Dendritic cell treated with granulocyte-macrophage colony-stimulating factor and Interleukin-4, amounts not matched to agents 40 ng/mL and 50 ng/mL, for 4 days (primary cell): Measurements from ENCODE around the gene ZBP1.
A peak's percentile ranks its signal among the peaks of the same experiment; 100 is the strongest.
"Not testable (repeated sequence)": the region's sequence is repeated elsewhere in the genome, so short reads cannot be mapped to it uniquely, and the experiment has no call there.

Source experiments
- H3K27ac Mint-ChIP-seq: one replicate; pipeline ENCODE4 v1.8.0; 2022; ENCODE audit warnings: mild to moderate bottlenecking, mixed read lengths
- H3K27me3 Mint-ChIP-seq: one replicate; pipeline ENCODE4 v1.8.0; 2022; ENCODE audit warnings: mild to moderate bottlenecking, mixed read lengths
- H3K36me3 Mint-ChIP-seq: one replicate; pipeline ENCODE4 v1.8.0; 2022; ENCODE audit warnings: low read depth, mixed read lengths
- H3K4me1 Mint-ChIP-seq: one replicate; pipeline ENCODE4 v1.8.0; 2022; ENCODE audit warnings: low read depth, mixed read lengths
- H3K4me3 Mint-ChIP-seq: one replicate; pipeline ENCODE4 v1.8.0; 2022; ENCODE audit warnings: mild to moderate bottlenecking, moderate library complexity, mixed read lengths
- H3K9me3 Mint-ChIP-seq: one replicate; pipeline ENCODE4 v1.8.0; 2022; ENCODE audit warnings: mixed read lengths
- intact Hi-C: fragments of 100-400 bp; cut with micrococcal nuclease; formaldehyde crosslinking; loops from one replicate; pipeline ENCODE4 v1.15.0; 2022

The ZBP1 gene

DNA sequence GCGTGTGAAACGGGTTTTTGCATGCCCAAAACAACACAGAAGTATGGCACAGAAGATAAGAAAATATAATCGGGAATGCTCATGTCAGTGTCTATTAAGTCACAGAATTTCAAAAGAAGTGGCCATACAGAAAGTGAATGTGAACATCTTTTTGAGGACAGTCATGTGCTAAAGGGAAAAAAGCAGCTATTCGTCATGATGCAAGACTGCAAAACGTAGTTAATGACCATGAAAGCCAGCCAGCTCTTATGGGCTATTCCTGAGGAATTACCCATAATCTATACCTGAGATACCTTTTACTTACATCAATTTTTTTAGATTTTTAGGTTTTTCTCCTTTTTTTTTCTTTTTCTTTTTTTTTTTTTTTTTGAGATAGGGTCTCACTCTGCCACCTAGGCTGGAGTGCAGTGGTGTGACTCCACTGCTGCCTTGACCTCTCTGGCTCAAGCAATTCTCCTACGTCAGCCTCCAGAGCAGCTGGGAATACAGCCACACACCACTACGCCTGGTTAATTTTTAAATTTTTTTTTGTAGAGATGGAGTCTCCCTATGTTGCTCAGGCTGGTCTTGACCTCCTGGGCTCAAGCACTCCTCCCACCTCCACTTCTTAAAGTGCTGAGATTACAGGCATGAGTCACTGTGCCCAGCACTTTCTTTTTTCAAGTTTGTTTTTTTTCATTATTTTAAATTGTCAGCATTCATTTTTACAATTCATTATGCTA is 18.1 kb upstream of the ZBP1 start:
- no peak overlapping the region for H3K27ac Mint-ChIP-seq
- no peaks in the 10 kb centered on the region for H3K4me1 Mint-ChIP-seq
- H3K27me3 Mint-ChIP-seq, result peaks cover 30% of the 10 kb centered on the region
- intact Hi-C loops, result no loop called here
- no peak overlapping the region for H3K4me3 Mint-ChIP-seq
- peaks cover 26% of the 10 kb centered on the region for H3K9me3 Mint-ChIP-seq
- H3K36me3 Mint-ChIP-seq, result no peaks in the 10 kb centered on the region

DNA sequence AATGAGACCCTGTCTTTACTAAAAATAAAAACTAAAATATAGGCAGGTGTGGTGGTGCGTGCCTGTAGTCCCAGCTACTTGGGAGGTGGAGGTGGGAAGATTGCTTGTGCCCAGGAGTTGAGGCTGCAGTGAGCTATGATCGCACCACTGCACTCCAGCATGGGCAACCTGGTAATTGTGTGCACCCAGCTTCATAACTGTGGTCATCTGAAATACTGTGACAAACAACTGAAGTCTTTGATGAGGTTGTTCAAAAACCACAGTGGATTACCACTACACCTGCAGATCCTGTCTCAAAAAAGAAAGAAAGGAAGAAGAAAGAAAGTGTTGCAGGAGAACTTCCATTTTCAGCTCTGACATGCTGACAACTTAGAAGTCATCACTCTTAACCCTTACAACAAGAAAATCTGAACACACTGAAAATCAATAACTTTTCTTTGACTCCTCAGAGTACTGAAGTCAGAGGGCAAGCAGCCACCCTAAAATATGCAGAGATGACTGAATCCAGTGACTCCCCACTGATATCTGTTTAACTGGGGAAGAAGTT is 13.8 kb upstream of the ZBP1 start:
- Mint-ChIP-seq H3K36me3 (peaks cover 10% of the 10 kb centered on the region), H3K4me1 (peaks cover 15% of the 10 kb centered on the region), H3K9me3 (peaks cover 39% of the 10 kb centered on the region), H3K4me3 (no peak overlapping the region), H3K27me3 (peaks cover 31% of the 10 kb centered on the region), H3K27ac (no peak overlapping the region)
- intact Hi-C loops, result no loop called here

DNA sequence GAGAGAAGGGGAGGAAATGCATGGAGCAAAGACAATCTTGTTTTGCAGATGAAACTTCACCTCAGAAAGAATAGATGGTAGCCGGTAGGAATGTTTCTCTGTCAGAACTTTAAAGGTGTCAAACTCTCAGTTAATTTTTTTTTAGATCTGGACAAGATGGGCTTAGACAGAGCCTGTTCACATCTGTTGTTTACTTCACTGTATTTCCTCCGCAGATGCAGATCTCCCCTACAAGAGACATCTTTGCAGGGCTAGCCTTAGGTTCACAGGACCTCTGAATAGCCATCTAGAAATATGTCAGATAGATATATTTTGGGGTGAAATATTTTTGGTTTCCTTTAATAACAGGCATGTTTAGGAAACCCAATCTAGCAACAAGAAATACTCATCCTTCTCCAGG is 12.1 kb upstream of the ZBP1 start:
- peaks cover 10% of the 10 kb centered on the region for H3K36me3 Mint-ChIP-seq
- no peak overlapping the region for H3K27ac Mint-ChIP-seq
- peaks cover 30% of the 10 kb centered on the region for H3K4me1 Mint-ChIP-seq
- intact Hi-C loops, result no loop called here
- H3K27me3 Mint-ChIP-seq, result peaks cover 31% of the 10 kb centered on the region
- peaks cover 39% of the 10 kb centered on the region for H3K9me3 Mint-ChIP-seq
- no peak overlapping the region for H3K4me3 Mint-ChIP-seq

DNA sequence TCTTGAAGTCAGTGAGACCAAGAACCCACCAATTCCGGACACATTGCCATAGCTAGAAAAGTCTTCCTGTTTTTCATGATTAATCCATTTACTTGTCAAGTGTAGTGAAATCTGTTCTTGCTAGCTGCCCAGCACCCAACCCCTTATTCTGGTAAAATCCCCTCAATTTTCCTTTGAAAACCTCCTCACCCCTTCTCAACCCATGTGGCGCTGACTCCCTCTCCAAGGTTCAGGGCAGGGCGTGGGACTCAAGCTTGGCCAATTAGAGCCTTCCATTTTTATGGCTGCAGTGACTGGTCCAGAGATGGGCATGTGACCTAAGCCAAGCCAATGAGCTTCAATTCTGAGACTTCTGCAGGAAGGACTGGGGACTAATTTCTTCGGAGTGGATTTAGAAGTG is 9.8 kb upstream of the ZBP1 start:
- H3K36me3 Mint-ChIP-seq, result peaks cover 18% of the 10 kb centered on the region
- H3K27ac Mint-ChIP-seq, result peak overlapping the region; percentile 84
- peaks cover 18% of the 10 kb centered on the region for H3K27me3 Mint-ChIP-seq
- intact Hi-C loops, result no loop called here
- peak overlapping the region; percentile 73 for H3K4me3 Mint-ChIP-seq
- H3K4me1 Mint-ChIP-seq, result peaks cover 38% of the 10 kb centered on the region
- peaks cover 27% of the 10 kb centered on the region for H3K9me3 Mint-ChIP-seq

DNA sequence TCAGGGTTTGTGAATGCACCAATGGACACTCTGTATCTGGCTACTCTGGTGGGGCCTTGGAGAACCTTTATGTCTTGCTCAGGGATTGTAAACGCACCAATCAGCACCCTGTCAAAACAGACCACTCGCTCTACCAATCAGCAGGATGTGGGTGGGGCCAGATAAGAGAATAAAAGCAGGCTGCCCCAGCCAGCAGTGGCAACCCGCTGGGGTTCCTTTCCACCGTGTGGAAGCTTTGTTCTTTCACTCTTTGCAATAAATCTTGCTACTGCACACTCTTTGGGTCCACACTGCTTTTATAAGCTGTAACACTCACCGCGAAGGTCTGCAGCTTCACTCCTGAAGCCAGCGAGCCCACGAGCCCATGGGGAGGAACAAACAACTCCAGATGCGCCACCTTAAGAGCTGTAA is 9.3 kb upstream of the ZBP1 start:
- peaks cover 14% of the 10 kb centered on the region for H3K27me3 Mint-ChIP-seq
- peaks cover 38% of the 10 kb centered on the region for H3K4me1 Mint-ChIP-seq
- peaks cover 30% of the 10 kb centered on the region for H3K9me3 Mint-ChIP-seq
- H3K27ac Mint-ChIP-seq, result peak overlapping the region; percentile 84
- H3K4me3 Mint-ChIP-seq, result peak overlapping the region; percentile 73
- H3K36me3 Mint-ChIP-seq, result peaks cover 18% of the 10 kb centered on the region
- intact Hi-C loops, result not testable (repeated sequence)

GRCh38 chr20:57628962-57629308 is 8.7 kb upstream of the ZBP1 start:
- Mint-ChIP-seq H3K4me1 (peaks cover 38% of the 10 kb centered on the region), H3K36me3 (peaks cover 18% of the 10 kb centered on the region), H3K4me3 (peak overlapping the region; percentile 32), H3K27me3 (peaks cover 11% of the 10 kb centered on the region), H3K27ac (peak overlapping the region; percentile 84), H3K9me3 (peaks cover 35% of the 10 kb centered on the region)
- intact Hi-C loops, result not testable (repeated sequence)

DNA sequence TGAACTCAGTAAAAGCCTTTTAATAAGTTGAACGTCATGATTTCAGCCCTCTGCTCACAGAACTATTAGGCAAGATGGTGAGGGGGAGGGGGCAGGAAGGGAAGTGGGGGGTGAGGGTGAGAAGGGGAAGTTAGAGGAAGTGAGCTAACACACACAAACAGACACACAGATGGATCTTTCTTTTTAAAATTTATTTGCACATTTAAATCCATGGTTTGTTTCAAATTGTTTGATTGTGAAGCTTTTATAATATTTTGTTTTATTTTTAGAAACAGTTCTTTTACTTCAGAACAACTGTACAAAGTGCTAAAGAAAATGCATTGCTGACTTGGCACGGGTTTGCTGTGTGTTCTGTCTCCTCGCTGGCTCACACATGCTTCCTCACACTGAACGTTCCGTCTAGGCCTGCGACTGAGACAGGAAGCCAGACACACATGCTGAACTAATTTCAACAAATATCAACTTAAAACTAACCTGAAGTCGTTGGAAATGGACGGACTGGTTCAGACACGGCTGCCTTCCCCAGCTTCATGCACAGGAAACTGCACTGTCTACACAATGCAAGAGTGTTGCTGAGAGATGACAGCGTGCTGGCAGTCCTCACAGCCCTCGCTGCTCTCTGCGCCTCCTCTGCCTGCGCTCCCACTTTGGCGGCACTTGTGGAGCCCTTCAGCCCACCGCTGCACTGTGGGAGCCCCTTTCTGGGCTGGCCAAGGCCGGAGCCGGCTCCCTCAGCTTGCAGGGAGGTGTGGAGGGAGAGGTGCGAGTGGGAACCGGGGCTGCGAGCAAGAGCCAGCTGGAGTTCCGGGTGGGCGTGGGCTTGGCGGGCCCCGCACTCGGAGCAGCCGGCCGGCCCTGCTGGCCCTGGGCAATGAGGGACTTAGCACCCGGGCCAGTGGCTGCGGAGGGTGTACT is 8.1 kb upstream of the ZBP1 start:
- H3K27me3 Mint-ChIP-seq, result peaks cover 7% of the 10 kb centered on the region
- peak overlapping the region; percentile 84 for H3K27ac Mint-ChIP-seq
- peaks cover 18% of the 10 kb centered on the region for H3K36me3 Mint-ChIP-seq
- intact Hi-C loops, result no loop called here
- H3K9me3 Mint-ChIP-seq, result peaks cover 36% of the 10 kb centered on the region
- no peak overlapping the region for H3K4me3 Mint-ChIP-seq
- peaks cover 38% of the 10 kb centered on the region for H3K4me1 Mint-ChIP-seq

DNA sequence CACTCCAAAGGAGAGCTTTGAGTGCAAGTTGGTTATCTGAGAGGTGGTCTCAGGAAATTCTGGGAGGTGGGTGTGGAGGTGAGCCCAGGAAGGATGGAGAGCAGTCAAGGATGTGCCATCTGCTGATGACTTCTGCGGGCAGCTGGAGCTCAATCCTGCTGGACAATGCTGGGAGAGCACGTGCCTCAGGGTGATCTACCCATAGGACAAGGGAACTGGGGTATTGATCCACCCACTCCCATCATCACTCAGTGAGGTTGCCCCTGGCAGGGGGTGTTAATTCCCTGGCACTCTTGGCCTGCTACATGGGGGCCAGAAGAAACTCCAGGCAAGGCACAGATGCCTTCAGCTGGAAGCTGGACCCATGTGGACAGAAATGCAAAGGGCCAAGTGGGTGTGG is 7.1 kb upstream of the ZBP1 start:
- no peak overlapping the region for H3K4me3 Mint-ChIP-seq
- H3K27me3 Mint-ChIP-seq, result peaks cover 7% of the 10 kb centered on the region

DNA sequence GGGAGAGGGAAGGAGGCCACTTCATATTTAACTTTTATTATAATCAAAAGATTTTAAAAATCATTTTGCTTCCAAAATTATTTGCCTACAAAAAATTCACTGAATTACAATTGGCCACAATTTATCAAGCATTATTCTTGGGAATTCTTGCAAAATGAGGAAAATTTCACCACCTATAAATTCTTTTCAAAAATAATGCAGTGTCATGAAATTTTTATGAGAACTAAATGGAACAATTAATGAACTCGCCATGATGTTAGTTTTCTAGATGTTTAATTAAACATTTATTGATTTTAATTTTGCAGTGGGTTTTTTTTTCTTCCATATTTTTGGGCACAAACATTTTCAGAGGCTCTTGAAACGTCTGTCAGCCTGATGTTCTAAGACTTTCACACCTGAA is 5.8 kb upstream of the ZBP1 start:
- Mint-ChIP-seq H3K27ac (no peak overlapping the region), H3K4me1 (peaks cover 56% of the 10 kb centered on the region)
- intact Hi-C loops, result no loop called here

More for the DNA sequence above, 7.1 kb upstream of the ZBP1 start:
- H3K4me1 Mint-ChIP-seq, result peaks cover 48% of the 10 kb centered on the region
- intact Hi-C loops, result no loop called here
- H3K9me3 Mint-ChIP-seq, result peaks cover 36% of the 10 kb centered on the region
- H3K36me3 Mint-ChIP-seq, result peaks cover 18% of the 10 kb centered on the region
- peak overlapping the region; percentile 84 for H3K27ac Mint-ChIP-seq

GRCh38 chr20:57625181-57625958 is 5.1 kb upstream of the ZBP1 start:
- no peak overlapping the region for H3K4me3 Mint-ChIP-seq
- peaks cover 34% of the 10 kb centered on the region for H3K9me3 Mint-ChIP-seq
- peaks cover 17% of the 10 kb centered on the region for H3K36me3 Mint-ChIP-seq
- peaks cover 4% of the 10 kb centered on the region for H3K27me3 Mint-ChIP-seq
- peaks cover 61% of the 10 kb centered on the region for H3K4me1 Mint-ChIP-seq
- intact Hi-C loops, result no loop called here
- no peak overlapping the region for H3K27ac Mint-ChIP-seq

More for the DNA sequence above, 5.8 kb upstream of the ZBP1 start:
- Mint-ChIP-seq H3K36me3 (peaks cover 18% of the 10 kb centered on the region), H3K4me3 (no peak overlapping the region), H3K9me3 (peaks cover 36% of the 10 kb centered on the region), H3K27me3 (peaks cover 4% of the 10 kb centered on the region)

DNA sequence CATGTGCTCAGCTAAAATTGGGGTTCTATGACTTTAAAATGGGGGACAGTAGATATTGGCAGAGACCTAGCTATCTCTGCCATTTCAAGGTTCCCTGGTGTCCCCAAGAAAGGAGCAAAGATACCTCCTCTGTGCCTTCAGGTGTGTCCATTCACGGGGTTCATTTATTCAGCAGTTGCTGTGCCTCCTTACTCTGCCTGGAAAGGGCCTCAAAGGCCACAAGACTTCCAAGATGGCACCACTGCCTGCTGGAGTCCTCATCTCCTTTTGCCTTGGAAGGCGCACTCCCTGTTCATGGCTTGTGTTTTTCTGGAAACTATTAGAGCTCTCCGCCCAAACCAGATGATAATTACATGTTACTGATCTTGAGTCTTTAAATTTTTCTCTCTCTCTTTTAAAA is 3.9 kb upstream of the ZBP1 start:
- Mint-ChIP-seq H3K27ac (peak overlapping the region; percentile 45), H3K4me3 (no peak overlapping the region), H3K9me3 (peaks cover 23% of the 10 kb centered on the region), H3K27me3 (peaks cover 4% of the 10 kb centered on the region), H3K4me1 (peaks cover 61% of the 10 kb centered on the region), H3K36me3 (peaks cover 8% of the 10 kb centered on the region)
- intact Hi-C loops, result no loop called here

DNA sequence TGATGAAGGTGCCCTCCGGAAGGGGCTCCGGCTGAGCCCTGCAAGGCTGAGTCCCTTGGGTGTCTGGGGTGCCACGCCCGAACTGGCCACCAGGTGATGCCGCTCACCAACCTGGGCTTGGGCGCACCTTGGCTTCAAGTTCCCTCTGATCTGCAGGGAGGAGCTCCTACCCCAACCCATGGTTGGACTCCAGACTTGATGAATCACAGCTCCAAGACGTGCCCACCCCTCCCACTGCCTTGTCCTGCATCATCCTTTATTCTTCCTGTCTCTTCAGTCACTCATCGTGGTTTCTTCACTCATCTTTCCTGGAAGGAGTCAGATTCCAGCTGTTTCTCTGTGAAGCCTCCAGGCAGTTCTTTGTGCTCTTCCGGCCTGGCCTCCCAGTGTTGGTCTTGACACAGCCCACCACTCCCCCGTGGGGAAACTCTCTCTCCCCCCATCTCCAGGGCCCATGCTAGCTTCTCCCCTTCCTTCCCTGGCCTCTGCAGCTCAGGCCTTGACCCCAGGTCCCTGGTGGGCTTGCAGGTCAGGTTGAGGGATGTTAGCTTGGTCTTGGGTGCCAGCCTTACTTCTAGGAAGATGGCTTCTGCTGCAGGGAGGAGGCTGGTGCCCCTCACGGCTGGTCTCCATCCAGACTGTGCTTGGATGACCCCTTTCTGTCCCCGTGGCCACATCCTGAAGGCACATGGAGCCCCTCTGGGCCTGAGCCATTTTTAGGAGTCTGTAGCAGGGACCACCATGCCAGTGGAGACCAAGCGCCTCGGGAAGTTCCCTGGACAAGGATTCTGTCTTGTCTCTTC is 2.6 kb upstream of the ZBP1 start:
- no peak overlapping the region for H3K27ac Mint-ChIP-seq
- H3K9me3 Mint-ChIP-seq, result peaks cover 23% of the 10 kb centered on the region
- intact Hi-C loops, result no loop called here
- H3K36me3 Mint-ChIP-seq, result peaks cover 8% of the 10 kb centered on the region
- H3K4me3 Mint-ChIP-seq, result no peak overlapping the region
- H3K27me3 Mint-ChIP-seq, result peaks cover 4% of the 10 kb centered on the region
- peaks cover 60% of the 10 kb centered on the region for H3K4me1 Mint-ChIP-seq

DNA sequence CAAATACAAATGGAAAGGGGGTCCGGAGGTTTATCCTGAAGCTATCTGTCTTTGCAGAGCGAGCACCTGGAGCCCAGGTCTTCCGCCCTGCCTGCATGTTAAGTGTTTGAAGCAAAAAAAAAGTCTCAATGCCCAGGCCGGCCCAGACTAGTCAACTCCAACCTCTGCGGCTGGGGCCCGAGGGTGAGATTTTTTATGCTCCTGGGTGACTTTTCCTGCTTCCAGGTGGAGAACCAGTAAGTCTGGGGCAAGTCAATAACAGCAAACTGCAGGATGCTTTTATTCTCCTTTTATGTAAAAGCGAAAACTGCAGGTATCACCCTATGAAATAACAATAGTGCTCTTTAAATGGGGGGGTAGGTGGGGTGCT is 2.0 kb upstream of the ZBP1 start:
- intact Hi-C loops, result no loop called here
- Mint-ChIP-seq H3K4me3 (no peak overlapping the region), H3K27ac (no peak overlapping the region), H3K4me1 (peaks cover 54% of the 10 kb centered on the region), H3K27me3 (peaks cover 5% of the 10 kb centered on the region), H3K36me3 (peaks cover 8% of the 10 kb centered on the region), H3K9me3 (peaks cover 23% of the 10 kb centered on the region)
